DOHH2 (cell line): ENCODE results near the gene COL20A1.

Experiments
- H3F3A ChIP-seq: fragments of 200-600 bp; sonication (generic), shearing (Covaris generic); 2 replicates; pipeline ENCODE4 v1.6.0; 2016; ENCODE audit warnings: antibody characterized with exemption, mild to moderate bottlenecking; ENCODE audit not compliant: control insufficient read depth, insufficient read depth
- H3K27ac ChIP-seq: fragments of 200-600 bp; sonication (generic); 2 replicates; pipeline ENCODE4 v1.5.1; 2014; ENCODE audit warnings: low read depth, mild to moderate bottlenecking, low read length, moderate library complexity
- H3K27me3 ChIP-seq: fragments of 200-600 bp; sonication (generic); 2 replicates; pipeline ENCODE4 v1.6.1; 2014; ENCODE audit warnings: mild to moderate bottlenecking, low read length, mixed read lengths; ENCODE audit not compliant: control insufficient read depth
- H3K36me3 ChIP-seq: fragments of 200-600 bp; sonication (generic); 2 replicates; pipeline ENCODE4 v1.6.1; 2014; ENCODE audit warnings: mild to moderate bottlenecking, low read length, moderate library complexity, mixed read lengths; ENCODE audit not compliant: control insufficient read depth
- H3K4me1 ChIP-seq: fragments of 200-600 bp; sonication (generic); 2 replicates; pipeline ENCODE4 v1.6.1; 2014; ENCODE audit warnings: mild to moderate bottlenecking, low read length, mixed read lengths; ENCODE audit not compliant: control insufficient read depth
- H3K4me2 ChIP-seq: fragments of 200-600 bp; sonication (generic); 2 replicates; pipeline ENCODE4 v1.6.0; 2014; ENCODE audit warnings: mild to moderate bottlenecking, low read length, moderate library complexity
- H3K4me3 ChIP-seq: fragments of 200-600 bp; sonication (generic); 2 replicates; pipeline ENCODE4 v1.5.1; 2014; ENCODE audit warnings: mild to moderate bottlenecking, low read length, mixed read lengths
- H3K79me2 ChIP-seq: fragments of 200-600 bp; sonication (generic); 2 replicates; pipeline ENCODE4 v1.6.1; 2014; ENCODE audit warnings: mild to moderate bottlenecking, low read length, mixed read lengths; ENCODE audit not compliant: control insufficient read depth
- H3K9me2 ChIP-seq: fragments of 200-600 bp; sonication (generic); replicated peaks from 2 replicates; pipeline ENCODE4 v1.6.1; 2014; ENCODE audit warnings: mild to moderate bottlenecking, low read length, mixed read lengths; ENCODE audit not compliant: control insufficient read depth
- H3K9me3 ChIP-seq: fragments of 200-600 bp; sonication (generic); 2 replicates; pipeline ENCODE4 v1.6.1; 2014; ENCODE audit warnings: antibody characterized with exemption, low read length, mixed read lengths; ENCODE audit not compliant: control insufficient read depth, insufficient read depth
- H4K20me1 ChIP-seq: fragments of 200-600 bp; sonication (generic); 2 replicates; pipeline ENCODE4 v1.6.0; 2014; ENCODE audit warnings: low read depth, mild to moderate bottlenecking, antibody characterized with exemption, low read length, moderate library complexity; ENCODE audit not compliant: control insufficient read depth, insufficient read depth
- CTCF ChIP-seq: fragments of 200-600 bp; sonication (generic); IDR thresholded peaks from one replicate; pipeline ENCODE4 v1.5.1; 2014; ENCODE audit warnings: antibody characterized with exemption, mild to moderate bottlenecking, low read depth, low read length; ENCODE audit not compliant: poor library complexity, severe bottlenecking
- EZH2phosphoT487 ChIP-seq: fragments of 200-600 bp; sonication (generic); IDR thresholded peaks from 2 replicates; pipeline ENCODE4 v1.6.1; 2017; ENCODE audit warnings: borderline replicate concordance, mild to moderate bottlenecking, antibody characterized with exemption, low read length, moderate library complexity, mixed read lengths

COL20A1 gene

GRCh38 chr20:63287697-63288580, 5.0 kb upstream of the COL20A1 start:
- H3K9me3 ChIP-seq: no peaks in the 10 kb centered on the region
- H3K36me3 ChIP-seq: peaks cover 21% of the 10 kb centered on the region; the same call in 1 of the 2 replicates
- no peaks in the 10 kb centered on the region for H4K20me1 ChIP-seq
- no peak overlapping the region for H3K27ac ChIP-seq
- no peaks in the 10 kb centered on the region for H3F3A ChIP-seq
- no peak overlapping the region for H3K4me3 ChIP-seq
- peaks cover 3% of the 10 kb centered on the region; the same call in 1 of the 2 replicates for H3K79me2 ChIP-seq
- peaks cover 19% of the 10 kb centered on the region for H3K4me1 ChIP-seq
- TF ChIP-seq EZH2phosphoT487 (no peak), CTCF (no peak)
- no peak overlapping the region for H3K4me2 ChIP-seq
- H3K27me3 ChIP-seq: no peaks in the 10 kb centered on the region
- H3K9me2 ChIP-seq: no peaks in the 10 kb centered on the region

- Histone ChIP-seq H3K9me2 (no peaks in the 10 kb centered on the region), H3K4me1 (peaks cover 16% of the 10 kb centered on the region), H3K4me2 (no peak overlapping the region), H3K27me3 (no peaks in the 10 kb centered on the region), H3K79me2 (peaks cover 3% of the 10 kb centered on the region; the same call in 1 of the 2 replicates), H3K27ac (no peak overlapping the region), H3K4me3 (no peak overlapping the region), H3F3A (no peaks in the 10 kb centered on the region), H3K9me3 (no peaks in the 10 kb centered on the region), H3K36me3 (peaks cover 16% of the 10 kb centered on the region; the same call in 1 of the 2 replicates), H4K20me1 (no peaks in the 10 kb centered on the region)
- TF ChIP-seq CTCF (no peak), EZH2phosphoT487 (no peak)
These were observed 4.3 kb upstream of the COL20A1 start for GRCh38 chr20:63288581-63289251.

GRCh38 chr20:63289311-63290135, 3.5 kb upstream of the COL20A1 start:
- Histone ChIP-seq H3K9me2 (no peaks in the 10 kb centered on the region), H3F3A (no peaks in the 10 kb centered on the region), H4K20me1 (no peaks in the 10 kb centered on the region), H3K4me1 (peaks cover 8% of the 10 kb centered on the region), H3K4me2 (no peak overlapping the region), H3K79me2 (peaks cover 2% of the 10 kb centered on the region; the same call in 1 of the 2 replicates), H3K36me3 (peaks cover 16% of the 10 kb centered on the region; the same call in 1 of the 2 replicates), H3K27me3 (no peaks in the 10 kb centered on the region), H3K9me3 (no peaks in the 10 kb centered on the region), H3K4me3 (no peak overlapping the region), H3K27ac (no peak overlapping the region)
- TF ChIP-seq EZH2phosphoT487: no peak
- no peak for TF ChIP-seq CTCF
